SK-N-SH (cell line): ENCODE data around the gene LYRM4.
A peak's percentile ranks its signal among the peaks of the same experiment; 100 is the strongest.

Experiments used
- CHD2 ChIP-seq: fragments of 150-350 bp; IDR thresholded peaks from 2 replicates; pipeline ENCODE4 v1.6.1; 2018; ENCODE audit warnings: low read length; ENCODE audit not compliant: partially characterized antibody
- GABPA ChIP-seq: IDR thresholded peaks from 2 replicates; pipeline ENCODE4 v1.4.0; 2012; ENCODE audit warnings: low read depth, mild to moderate bottlenecking
- JUND ChIP-seq: IDR thresholded peaks from 2 replicates; pipeline ENCODE4 v1.4.0; 2012
- MXI1 ChIP-seq: IDR thresholded peaks from 2 replicates; pipeline ENCODE4 v1.6.1; 2012; ENCODE audit warnings: mild to moderate bottlenecking, low read depth, low read length, improper control_type of control experiment
- TF ChIP-seq, protein P1 (sequence below): fragments of 200-600 bp; sonication (generic); IDR thresholded peaks from 2 replicates; pipeline ENCODE4 v1.6.1; 2017; ENCODE audit warnings: antibody characterized with exemption, mild to moderate bottlenecking, moderate library complexity
- TF ChIP-seq, protein P2 (sequence below): IDR thresholded peaks from 2 replicates; pipeline ENCODE4; 2012

DNA sequence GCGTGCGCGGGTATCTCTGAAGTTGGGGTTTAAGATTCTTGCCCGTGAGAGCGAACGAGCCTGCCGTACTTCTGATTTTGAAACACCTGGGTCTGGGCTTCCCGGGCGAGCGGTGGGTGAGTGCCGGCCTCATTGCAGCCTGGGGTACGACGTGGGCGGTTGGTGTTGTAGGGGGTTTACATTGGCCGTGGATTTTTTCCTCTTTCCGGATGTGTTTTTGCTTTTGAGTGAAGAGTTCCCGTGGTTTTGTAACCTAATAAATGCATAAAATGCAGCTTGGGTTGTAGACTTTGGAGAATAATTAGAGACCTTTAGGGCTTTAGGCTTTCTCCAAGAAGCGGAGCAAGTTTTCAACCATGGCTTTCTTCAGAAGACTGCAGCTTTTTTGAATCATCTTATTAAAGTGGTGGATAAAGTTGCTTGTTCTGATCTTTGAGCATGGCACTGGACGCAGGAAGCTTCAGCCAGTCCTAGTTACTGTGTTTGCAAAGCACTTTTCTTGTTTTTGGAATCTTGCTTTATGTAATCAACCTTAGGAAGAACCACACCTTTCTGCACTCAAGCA is 877 bp upstream of the LYRM4 start:
- TF ChIP-seq, protein P1, sequence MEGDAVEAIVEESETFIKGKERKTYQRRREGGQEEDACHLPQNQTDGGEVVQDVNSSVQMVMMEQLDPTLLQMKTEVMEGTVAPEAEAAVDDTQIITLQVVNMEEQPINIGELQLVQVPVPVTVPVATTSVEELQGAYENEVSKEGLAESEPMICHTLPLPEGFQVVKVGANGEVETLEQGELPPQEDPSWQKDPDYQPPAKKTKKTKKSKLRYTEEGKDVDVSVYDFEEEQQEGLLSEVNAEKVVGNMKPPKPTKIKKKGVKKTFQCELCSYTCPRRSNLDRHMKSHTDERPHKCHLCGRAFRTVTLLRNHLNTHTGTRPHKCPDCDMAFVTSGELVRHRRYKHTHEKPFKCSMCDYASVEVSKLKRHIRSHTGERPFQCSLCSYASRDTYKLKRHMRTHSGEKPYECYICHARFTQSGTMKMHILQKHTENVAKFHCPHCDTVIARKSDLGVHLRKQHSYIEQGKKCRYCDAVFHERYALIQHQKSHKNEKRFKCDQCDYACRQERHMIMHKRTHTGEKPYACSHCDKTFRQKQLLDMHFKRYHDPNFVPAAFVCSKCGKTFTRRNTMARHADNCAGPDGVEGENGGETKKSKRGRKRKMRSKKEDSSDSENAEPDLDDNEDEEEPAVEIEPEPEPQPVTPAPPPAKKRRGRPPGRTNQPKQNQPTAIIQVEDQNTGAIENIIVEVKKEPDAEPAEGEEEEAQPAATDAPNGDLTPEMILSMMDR, result no peak
- TF ChIP-seq JUND, result no peak
- no peak for TF ChIP-seq MXI1
- TF ChIP-seq, protein P2, sequence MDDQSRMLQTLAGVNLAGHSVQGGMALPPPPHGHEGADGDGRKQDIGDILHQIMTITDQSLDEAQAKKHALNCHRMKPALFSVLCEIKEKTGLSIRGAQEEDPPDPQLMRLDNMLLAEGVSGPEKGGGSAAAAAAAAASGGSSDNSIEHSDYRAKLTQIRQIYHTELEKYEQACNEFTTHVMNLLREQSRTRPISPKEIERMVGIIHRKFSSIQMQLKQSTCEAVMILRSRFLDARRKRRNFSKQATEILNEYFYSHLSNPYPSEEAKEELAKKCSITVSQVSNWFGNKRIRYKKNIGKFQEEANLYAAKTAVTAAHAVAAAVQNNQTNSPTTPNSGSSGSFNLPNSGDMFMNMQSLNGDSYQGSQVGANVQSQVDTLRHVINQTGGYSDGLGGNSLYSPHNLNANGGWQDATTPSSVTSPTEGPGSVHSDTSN, result peak; percentile 22; the same call in 1 of the 2 replicates
- 0 out of 2 replicates have a peak, but pooled peaks have one; percentile 1 for TF ChIP-seq GABPA
- TF ChIP-seq CHD2, result no peak
